GM12874 (cell line): ENCODE data around the gene ZNF605.
A peak's percentile ranks its signal among the peaks of the same experiment; 100 is the strongest.

Experiments used
- TF ChIP-seq, protein P1 (sequence below): IDR thresholded peaks from 2 replicates; pipeline ENCODE4 v1.5.1; 2011; ENCODE audit warnings: low read depth, mild to moderate bottlenecking, control low read depth, low read length, moderate library complexity; ENCODE audit not compliant: insufficient read depth

The ZNF605 gene

DNA sequence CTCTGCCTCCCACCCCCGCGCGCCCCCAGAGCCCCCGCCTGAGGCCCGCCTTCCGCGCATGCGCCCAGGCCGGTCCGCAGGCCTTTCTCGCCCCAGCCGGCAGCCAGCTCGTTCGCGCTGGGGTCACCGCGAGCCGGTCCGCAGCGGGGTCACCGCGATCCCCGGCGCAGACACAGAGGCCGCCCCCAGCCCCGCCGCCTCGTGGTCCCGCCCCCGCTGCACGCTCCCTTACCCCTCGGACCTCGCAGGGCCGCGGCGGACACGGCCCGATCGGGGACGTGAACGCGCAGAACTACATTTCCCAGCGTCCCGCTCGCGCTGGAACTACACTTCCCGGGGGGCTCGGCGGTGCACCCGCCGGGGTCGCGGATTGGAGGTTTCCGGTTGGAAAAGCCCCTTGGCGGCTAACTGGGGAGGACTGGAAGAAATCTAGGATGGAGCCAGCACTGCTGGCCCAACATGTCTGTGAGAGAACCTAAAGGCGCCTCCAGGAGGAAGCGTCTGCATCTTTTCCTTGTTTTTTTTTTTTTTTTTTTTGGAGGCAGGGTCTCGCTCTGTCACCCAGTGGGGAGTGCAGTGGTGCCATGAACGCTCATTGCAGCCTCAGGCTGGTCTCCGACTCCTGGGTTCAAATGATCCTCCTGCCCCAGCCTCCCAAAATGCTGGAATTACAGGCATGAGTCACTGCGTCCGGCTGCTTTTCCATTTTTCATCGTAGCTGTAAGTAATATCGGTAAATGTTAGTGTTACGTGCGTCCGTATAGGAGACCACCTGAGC, at the start of gene ZNF605:
ZNF605 (minus strand) TSS at position 296 of the 778 bp plus-strand sequence. CDS start 10,671 bp downstream, outside the sequence.
- TF ChIP-seq, protein P1, sequence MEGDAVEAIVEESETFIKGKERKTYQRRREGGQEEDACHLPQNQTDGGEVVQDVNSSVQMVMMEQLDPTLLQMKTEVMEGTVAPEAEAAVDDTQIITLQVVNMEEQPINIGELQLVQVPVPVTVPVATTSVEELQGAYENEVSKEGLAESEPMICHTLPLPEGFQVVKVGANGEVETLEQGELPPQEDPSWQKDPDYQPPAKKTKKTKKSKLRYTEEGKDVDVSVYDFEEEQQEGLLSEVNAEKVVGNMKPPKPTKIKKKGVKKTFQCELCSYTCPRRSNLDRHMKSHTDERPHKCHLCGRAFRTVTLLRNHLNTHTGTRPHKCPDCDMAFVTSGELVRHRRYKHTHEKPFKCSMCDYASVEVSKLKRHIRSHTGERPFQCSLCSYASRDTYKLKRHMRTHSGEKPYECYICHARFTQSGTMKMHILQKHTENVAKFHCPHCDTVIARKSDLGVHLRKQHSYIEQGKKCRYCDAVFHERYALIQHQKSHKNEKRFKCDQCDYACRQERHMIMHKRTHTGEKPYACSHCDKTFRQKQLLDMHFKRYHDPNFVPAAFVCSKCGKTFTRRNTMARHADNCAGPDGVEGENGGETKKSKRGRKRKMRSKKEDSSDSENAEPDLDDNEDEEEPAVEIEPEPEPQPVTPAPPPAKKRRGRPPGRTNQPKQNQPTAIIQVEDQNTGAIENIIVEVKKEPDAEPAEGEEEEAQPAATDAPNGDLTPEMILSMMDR: no peak

DNA sequence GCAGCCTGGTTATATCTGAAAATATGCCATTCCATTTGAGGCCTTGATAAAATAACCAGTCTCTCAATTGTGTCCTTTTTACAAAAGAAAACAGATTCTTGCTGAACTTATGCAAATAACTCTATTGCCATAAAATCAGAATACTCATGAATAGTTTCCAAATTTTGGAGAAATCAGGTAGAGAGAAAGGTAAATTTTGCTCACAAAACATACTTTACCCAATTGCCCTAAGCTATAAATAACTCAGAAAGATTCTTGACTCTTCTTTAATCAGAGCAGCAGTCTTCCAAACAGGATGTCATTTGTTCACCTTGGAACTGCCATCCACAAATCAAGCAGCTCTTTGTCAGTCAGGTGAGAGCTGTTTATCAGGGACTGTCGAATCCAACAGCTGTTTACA, 42.6 kb upstream of the ZNF605 start:
- TF ChIP-seq, protein P1: no peak

DNA sequence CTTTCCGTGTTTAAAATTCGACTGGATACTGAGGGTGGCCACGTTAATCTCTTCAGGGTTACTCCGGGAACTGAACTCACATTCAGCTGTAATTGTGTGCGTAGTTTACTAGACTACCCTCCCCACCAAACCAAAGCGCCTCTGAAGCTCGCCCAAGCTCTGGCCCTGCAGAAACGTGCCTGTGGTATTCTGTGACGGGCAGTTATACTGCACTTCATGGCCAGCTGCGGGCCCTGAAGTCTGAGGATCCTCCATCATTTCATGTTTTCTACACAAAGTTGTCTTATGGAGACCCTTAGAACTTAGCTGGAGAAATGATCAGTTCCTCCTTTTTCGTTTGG, 30.7 kb upstream of the ZNF605 start:
- TF ChIP-seq, protein P1: no peak

DNA sequence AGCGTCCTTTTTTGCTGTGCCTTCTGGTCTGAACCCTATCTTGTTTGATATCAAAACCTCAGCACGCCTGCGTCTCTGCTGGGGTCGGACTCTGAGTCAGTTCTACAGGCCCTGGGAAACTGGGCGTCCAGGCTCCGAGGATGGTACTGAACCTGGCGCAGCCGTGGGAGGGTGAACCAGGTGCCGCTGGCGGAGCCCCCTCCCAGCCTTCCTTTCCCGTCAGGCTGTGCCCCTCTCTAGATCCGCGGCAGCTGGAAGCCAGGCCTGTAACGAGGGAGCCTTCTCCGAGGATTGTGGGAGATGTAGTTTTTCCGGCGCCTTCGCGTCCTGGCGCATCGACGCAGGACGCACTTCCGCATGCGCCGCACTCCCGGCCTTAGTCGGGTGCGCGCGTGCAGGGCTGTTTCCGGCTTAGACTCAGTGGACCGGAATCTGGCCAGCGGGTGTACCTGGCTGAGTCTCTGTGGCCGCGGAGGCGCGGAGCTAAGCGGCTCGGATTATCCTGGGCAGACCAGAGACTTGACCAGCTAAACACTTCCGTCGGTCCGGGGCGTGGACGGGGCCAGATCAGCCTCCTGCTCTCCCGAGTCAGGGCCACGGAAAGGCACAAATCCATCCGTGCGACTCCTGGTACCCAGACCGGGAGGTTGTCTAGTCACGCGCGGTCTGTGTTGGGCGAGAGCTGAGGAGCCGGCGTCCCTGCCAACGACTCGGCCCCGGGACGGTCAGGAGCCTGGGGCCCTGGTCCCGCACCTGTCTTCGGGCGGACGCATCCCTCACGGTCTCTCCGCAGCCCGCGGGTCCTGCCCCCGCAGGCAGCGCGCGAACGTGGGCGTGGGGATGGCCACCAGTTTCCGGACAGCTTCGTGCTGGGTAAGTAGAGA, 30.1 kb upstream of the ZNF605 start, which contains the start of gene ZNF26:
ZNF26 (plus strand) TSS at position 367 of the 884 bp plus-strand sequence; CDS start at position 841, 474 bp downstream.
- TF ChIP-seq, protein P1: no peak

DNA sequence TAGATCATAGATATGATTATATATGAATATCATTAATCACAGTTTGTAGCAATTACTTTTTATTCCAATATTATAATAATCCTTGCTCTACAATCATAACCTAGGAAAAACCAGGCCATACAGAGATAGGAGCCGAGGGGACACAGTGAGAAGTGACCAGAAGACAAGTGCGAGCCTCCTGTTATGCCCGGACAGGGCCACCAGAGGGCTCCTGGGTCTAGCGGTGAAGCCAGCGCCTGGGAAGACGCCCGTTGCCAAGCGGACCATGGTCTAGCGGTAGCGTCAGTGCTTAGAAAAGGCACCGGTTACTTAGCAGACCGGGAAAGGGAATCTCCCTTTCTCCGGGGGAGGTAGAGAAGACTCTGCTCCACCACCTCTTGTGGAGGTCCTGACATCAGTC, 20.8 kb upstream of the ZNF605 start:
- TF ChIP-seq, protein P1: peak; percentile 40; the same call in 1 of the 2 replicates

DNA sequence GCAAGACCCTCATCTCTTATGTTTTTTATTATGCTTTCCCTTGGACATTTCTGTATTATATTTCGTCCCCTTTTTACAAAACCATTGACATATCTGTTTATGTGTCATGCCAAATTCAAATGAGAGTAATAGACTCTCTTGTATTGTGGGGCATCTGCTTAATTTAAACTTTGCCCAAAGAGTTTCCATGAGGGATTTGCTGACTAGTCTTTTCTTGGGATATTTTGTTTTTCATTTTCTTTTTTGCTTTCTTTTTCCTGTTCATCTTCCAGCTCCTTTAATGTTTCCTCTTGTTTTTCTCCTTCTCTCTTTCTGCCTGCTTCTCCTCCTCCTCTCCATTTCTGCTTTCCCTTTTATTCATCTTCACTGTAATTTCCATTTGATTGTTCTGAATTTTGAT, 16.3 kb upstream of the ZNF605 start:
- TF ChIP-seq, protein P1: no peak

DNA sequence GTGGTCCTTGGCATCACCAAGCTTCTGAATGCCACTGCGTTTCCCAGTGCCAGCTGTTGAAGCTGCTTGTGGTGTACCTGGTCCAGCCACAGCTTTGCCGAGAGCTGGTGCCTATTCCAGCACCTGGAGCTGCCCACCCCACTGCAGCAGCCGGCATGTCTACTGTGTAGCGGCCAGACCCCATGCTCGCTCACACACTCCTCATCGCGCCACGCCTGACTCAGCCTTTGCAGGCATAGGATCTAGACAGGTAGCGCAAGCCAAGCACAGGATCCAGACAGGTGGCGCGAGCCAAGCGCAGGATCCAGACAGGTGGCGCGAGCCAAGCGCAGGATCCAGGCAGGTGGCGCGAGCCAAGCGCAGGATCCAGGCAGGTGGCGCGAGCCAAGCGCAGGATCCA, 11.6 kb upstream of the ZNF605 start:
- TF ChIP-seq, protein P1: no peak
